GM12878 (cell line): ENCODE measurements around the gene HERC6.

Source experiments
- EP300 ChIP-seq, 2 experiments: fragments of 150-350 bp in 1 of 2; IDR thresholded peaks; 2 replicates each; pipeline ENCODE4 v1.6.1; 2011 to 2012; ENCODE audit warnings: low read depth in 2 of 2, low read length in 2 of 2, borderline replicate concordance in 1 of 2, improper control_type of control experiment in 1 of 2, inconsistent platforms in 1 of 2; ENCODE audit not compliant: control insufficient read depth in 1 of 2
- EZH2 ChIP-seq: IDR thresholded peaks from 2 replicates; pipeline ENCODE4 v1.6.1; 2012; ENCODE audit warnings: low read depth, mild to moderate bottlenecking, control low read depth, inconsistent platforms, low read length, borderline replicate concordance; ENCODE audit not compliant: control insufficient read depth
- POLR2A ChIP-seq: IDR thresholded peaks from 2 replicates; pipeline ENCODE4 v1.6.1; 2011; ENCODE audit warnings: low read depth, mild to moderate bottlenecking, low read length
- TF ChIP-seq, protein P1 (sequence below): IDR thresholded peaks from 2 replicates; pipeline ENCODE4 v1.6.1; 2012; ENCODE audit warnings: low read depth, low read length, improper control_type of control experiment
- TF ChIP-seq, protein P2 (sequence below), 3 experiments: IDR thresholded peaks in 2 of 3; conservative IDR thresholded peaks in 1 of 3; 2 replicates each; pipeline ENCODE4 v1.5.1; 2011; ENCODE audit warnings: low read depth in 3 of 3, low read length in 3 of 3, mild to moderate bottlenecking in 3 of 3, control low read depth in 2 of 3, moderate library complexity in 2 of 3, inconsistent platforms in 1 of 3, mixed read lengths in 1 of 3; ENCODE audit not compliant: control insufficient read depth in 2 of 3, insufficient read depth in 1 of 3; ENCODE audit errors: extremely low read depth in 1 of 3
- TF ChIP-seq, protein P3 (sequence below): IDR thresholded peaks from 2 replicates; pipeline ENCODE4 v1.6.1; 2012; ENCODE audit warnings: mild to moderate bottlenecking, low read depth, low read length

DNA sequence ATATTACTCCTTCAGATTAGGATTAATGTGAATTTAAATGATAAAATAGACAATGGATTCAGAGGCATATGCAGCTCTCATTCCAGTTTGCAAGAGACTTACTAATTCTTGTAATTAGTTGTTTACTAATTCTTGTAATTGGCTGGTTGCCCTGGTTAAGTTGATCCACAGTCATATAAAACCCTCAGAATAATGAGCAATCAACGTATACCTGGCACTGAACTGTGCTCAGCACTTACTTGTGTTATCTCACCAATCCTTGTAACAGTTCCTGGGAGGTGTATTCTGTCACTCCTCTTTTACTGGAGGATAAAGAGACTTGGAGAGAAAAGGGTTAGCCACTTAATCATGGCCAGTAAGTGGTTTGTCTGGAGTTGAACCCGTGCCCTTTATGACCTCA is 88.7 kb downstream of the HERC6 start:
- no peak for TF ChIP-seq POLR2A
- TF ChIP-seq, protein P1, sequence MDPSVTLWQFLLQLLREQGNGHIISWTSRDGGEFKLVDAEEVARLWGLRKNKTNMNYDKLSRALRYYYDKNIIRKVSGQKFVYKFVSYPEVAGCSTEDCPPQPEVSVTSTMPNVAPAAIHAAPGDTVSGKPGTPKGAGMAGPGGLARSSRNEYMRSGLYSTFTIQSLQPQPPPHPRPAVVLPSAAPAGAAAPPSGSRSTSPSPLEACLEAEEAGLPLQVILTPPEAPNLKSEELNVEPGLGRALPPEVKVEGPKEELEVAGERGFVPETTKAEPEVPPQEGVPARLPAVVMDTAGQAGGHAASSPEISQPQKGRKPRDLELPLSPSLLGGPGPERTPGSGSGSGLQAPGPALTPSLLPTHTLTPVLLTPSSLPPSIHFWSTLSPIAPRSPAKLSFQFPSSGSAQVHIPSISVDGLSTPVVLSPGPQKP, result no peak
- no peak for TF ChIP-seq EZH2
- TF ChIP-seq EP300 (IDR thresholded peaks at IDR 0.05; ENCODE audit: borderline replicate concordance in 1 of 2, control insufficient read depth in 1 of 2, low read depth in 2 of 2, low read length in 2 of 2), result no peak
- TF ChIP-seq, protein P2, sequence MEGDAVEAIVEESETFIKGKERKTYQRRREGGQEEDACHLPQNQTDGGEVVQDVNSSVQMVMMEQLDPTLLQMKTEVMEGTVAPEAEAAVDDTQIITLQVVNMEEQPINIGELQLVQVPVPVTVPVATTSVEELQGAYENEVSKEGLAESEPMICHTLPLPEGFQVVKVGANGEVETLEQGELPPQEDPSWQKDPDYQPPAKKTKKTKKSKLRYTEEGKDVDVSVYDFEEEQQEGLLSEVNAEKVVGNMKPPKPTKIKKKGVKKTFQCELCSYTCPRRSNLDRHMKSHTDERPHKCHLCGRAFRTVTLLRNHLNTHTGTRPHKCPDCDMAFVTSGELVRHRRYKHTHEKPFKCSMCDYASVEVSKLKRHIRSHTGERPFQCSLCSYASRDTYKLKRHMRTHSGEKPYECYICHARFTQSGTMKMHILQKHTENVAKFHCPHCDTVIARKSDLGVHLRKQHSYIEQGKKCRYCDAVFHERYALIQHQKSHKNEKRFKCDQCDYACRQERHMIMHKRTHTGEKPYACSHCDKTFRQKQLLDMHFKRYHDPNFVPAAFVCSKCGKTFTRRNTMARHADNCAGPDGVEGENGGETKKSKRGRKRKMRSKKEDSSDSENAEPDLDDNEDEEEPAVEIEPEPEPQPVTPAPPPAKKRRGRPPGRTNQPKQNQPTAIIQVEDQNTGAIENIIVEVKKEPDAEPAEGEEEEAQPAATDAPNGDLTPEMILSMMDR (IDR thresholded peaks at IDR 0.05 in 2 of 3, conservative IDR thresholded peaks at IDR 0.05 in 1 of 3; ENCODE audit: control insufficient read depth in 2 of 3, extremely low read depth in 1 of 3, insufficient read depth in 1 of 3, low read depth in 3 of 3, low read length in 3 of 3), result no peak
- TF ChIP-seq, protein P3, sequence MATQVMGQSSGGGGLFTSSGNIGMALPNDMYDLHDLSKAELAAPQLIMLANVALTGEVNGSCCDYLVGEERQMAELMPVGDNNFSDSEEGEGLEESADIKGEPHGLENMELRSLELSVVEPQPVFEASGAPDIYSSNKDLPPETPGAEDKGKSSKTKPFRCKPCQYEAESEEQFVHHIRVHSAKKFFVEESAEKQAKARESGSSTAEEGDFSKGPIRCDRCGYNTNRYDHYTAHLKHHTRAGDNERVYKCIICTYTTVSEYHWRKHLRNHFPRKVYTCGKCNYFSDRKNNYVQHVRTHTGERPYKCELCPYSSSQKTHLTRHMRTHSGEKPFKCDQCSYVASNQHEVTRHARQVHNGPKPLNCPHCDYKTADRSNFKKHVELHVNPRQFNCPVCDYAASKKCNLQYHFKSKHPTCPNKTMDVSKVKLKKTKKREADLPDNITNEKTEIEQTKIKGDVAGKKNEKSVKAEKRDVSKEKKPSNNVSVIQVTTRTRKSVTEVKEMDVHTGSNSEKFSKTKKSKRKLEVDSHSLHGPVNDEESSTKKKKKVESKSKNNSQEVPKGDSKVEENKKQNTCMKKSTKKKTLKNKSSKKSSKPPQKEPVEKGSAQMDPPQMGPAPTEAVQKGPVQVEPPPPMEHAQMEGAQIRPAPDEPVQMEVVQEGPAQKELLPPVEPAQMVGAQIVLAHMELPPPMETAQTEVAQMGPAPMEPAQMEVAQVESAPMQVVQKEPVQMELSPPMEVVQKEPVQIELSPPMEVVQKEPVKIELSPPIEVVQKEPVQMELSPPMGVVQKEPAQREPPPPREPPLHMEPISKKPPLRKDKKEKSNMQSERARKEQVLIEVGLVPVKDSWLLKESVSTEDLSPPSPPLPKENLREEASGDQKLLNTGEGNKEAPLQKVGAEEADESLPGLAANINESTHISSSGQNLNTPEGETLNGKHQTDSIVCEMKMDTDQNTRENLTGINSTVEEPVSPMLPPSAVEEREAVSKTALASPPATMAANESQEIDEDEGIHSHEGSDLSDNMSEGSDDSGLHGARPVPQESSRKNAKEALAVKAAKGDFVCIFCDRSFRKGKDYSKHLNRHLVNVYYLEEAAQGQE, result no peak
